Measurements from ENCODE around the gene FAM98B. TPM values are rescaled to one million over a fixed set of nuclear protein-coding genes. Genes with fewer than 3 reads are reported as not detected.

Gene FAM98B
- polyA plus RNA-seq, 2 of the 4 experiments (the other 2 are of a cell fraction): 16.5 to 18.8 TPM

GRCh38 chr15:38477637-38478036 is 23.7 kb downstream of the FAM98B start:
- Histone ChIP-seq H3K4me2 (no peak overlapping the region), H3K27ac (no peak overlapping the region), H3K4me1 (no peaks in the 10 kb centered on the region), H3K9me3 (no peaks in the 10 kb centered on the region), H3K4me3 (no peak overlapping the region)
- POLR2A ChIA-PET: no interaction called here
- TF ChIP-seq ESRRA (IDR thresholded peaks at IDR 0.05; ENCODE audit: borderline replicate concordance, low read length) (no peak), KDM5A (IDR thresholded peaks at IDR 0.05) (no peak), HMGXB4 (CRISPR knock-in tag; IDR thresholded peaks at IDR 0.05; ENCODE audit: borderline replicate concordance) (no peak), JUNB (IDR thresholded peaks at IDR 0.05) (no peak), PBX3 (IDR thresholded peaks at IDR 0.05) (no peak), USF2 (IDR thresholded peaks at IDR 0.05) (no peak), ATOH8 (CRISPR knock-in tag; IDR thresholded peaks at IDR 0.05; ENCODE audit: low read depth) (no peak), TP53 (CRISPR knock-in tag; IDR thresholded peaks at IDR 0.05) (no peak)
- ATAC-seq: no peak
- 86% methylated on average over 4 of the region's 4 CpGs for WGBS (ENCODE audit: missing lambda C conversion rate)
- no peak for FAIRE-seq
- no peak for DNase-seq (ENCODE audit: low read depth in 1 of 2, low spot score in 1 of 2)
- CTCF ChIA-PET: interaction anchor here (0.7 to 2.1 kb wide), 4 partner anchors 86 to 213 kb away, joined by 3 to 5 read pairs (median 5); partner anchors contain the start of gene RASGRP1

GRCh38 chr15:38479266-38479665 is 25.3 kb downstream of the FAM98B start:
- ChIA-PET POLR2A (no interaction called here), CTCF (interaction anchor here (0.6 to 2.1 kb wide), 3 partner anchors 24 to 1732 kb away, joined by 3 to 5 read pairs (median 3); no protein-coding TSS in a partner anchor)
- TF ChIP-seq NFE2L2 (conservative IDR thresholded peaks at IDR 0.05; ENCODE audit: low read length): no peak
- TF ChIP-seq SREBF2 (IDR thresholded peaks at IDR 0.05): no peak
- no peak for TF ChIP-seq ZFP36 (IDR thresholded peaks at IDR 0.05; ENCODE audit: borderline replicate concordance, partially characterized antibody)
- TF ChIP-seq MAX (IDR thresholded peaks at IDR 0.05): no peak
- no peak for TF ChIP-seq EHF (CRISPR knock-in tag; IDR thresholded peaks at IDR 0.05)
- TF ChIP-seq JUN (IDR thresholded peaks at IDR 0.05): no peak
- no peak for TF ChIP-seq POLR2A (IDR thresholded peaks at IDR 0.05; ENCODE audit: low read length)
- no peak for TF ChIP-seq FOSB (CRISPR knock-in tag; IDR thresholded peaks at IDR 0.05)
- no peak for TF ChIP-seq EHMT2 (IDR thresholded peaks at IDR 0.05; ENCODE audit: low read depth)
- TF ChIP-seq RCOR1 (IDR thresholded peaks at IDR 0.05; ENCODE audit: low read depth, low read length): no peak
- TF ChIP-seq FOSL2 (IDR thresholded peaks at IDR 0.05): no peak
- TF ChIP-seq FOSL2 (CRISPR knock-in tag; IDR thresholded peaks at IDR 0.05): no peak
- no peak for TF ChIP-seq RAD21 (conservative IDR thresholded peaks at IDR 0.05 in 1 of 2, IDR thresholded peaks at IDR 0.05 in 1 of 2)
- no peak for TF ChIP-seq ELK1 (IDR thresholded peaks at IDR 0.05; ENCODE audit: low read depth, low read length)
- TF ChIP-seq FOXS1 (CRISPR knock-in tag; IDR thresholded peaks at IDR 0.05): no peak
- no peak for TF ChIP-seq PHF8 (IDR thresholded peaks at IDR 0.05; ENCODE audit: borderline replicate concordance, low read depth)
- no peak for TF ChIP-seq BHLHE40 (IDR thresholded peaks at IDR 0.05; ENCODE audit: low read depth, low read length)
- no peaks in the 10 kb centered on the region for H3K9me3 ChIP-seq
- H3K4me2 ChIP-seq: no peak overlapping the region
- DNase-seq (ENCODE audit: low read depth in 1 of 2, low spot score in 1 of 2) (no peak), ATAC-seq (no peak), FAIRE-seq (no peak)
- H3K4me3 ChIP-seq: no peak overlapping the region
- H3K27ac ChIP-seq: no peak overlapping the region
- no peaks in the 10 kb centered on the region for H3K4me1 ChIP-seq
